ENCODE data around the gene SAP25. TPM values are rescaled to one million over a fixed set of nuclear protein-coding genes. Genes with fewer than 3 reads are reported as not detected.

SAP25 gene
- total RNA-seq, 4 donors from 2014 or later, result 1.5 to 6.2 TPM; not detected in 2

- Histone ChIP-seq H3K9me3 (no peaks in the 10 kb centered on the region), H3K4me3 (replicated peaks in 1 of 3) (no peak overlapping the region), H3K27ac (no peak overlapping the region), H3K4me1 (peaks cover 0 to 3% of the 10 kb centered on the region in 2 donors), H3K27me3 (no peaks in the 10 kb centered on the region), H3K36me3 (peaks cover 0 to 9% of the 10 kb centered on the region in 2 donors)
- 94 to 97% methylated on average over 12 of the region's 12 CpGs for WGBS, 2 donors
- TF ChIP-seq POLR2A (IDR thresholded peaks at IDR 0.05), result no peak
- DNase-seq, result no peak
- intact Hi-C loops (cut with DNase I), result loop anchor here (2.0 kb wide), 1 partner anchor 95 kb away; no protein-coding TSS in a partner anchor
These were observed 12.1 kb downstream of the SAP25 start for GRCh38 chr7:100561491-100562194.

- Histone ChIP-seq H3K9me3 (no peaks in the 10 kb centered on the region), H3K4me3 (replicated peaks in 1 of 3) (no peak overlapping the region), H3K36me3 (peaks cover 4 to 23% of the 10 kb centered on the region in 2 donors), H3K4me1 (peaks cover 0 to 2% of the 10 kb centered on the region in 2 donors), H3K27ac (peak overlapping the region in 1 of 3 donors; percentile 5), H3K27me3 (no peaks in the 10 kb centered on the region)
- 85 to 87% methylated on average over 4 of the region's 4 CpGs for WGBS, 2 donors
- no peak for TF ChIP-seq POLR2A (IDR thresholded peaks at IDR 0.05)
- no peak for TF ChIP-seq CTCF (IDR thresholded peaks at IDR 0.05)
- no peak for DNase-seq
- intact Hi-C loops (cut with DNase I), result loop anchor here (5.0 kb wide), 1 partner anchor 77 kb away; the partner anchor contains the start of gene NYAP1
These were observed 14.6 kb downstream of the SAP25 start for GRCh38 chr7:100559127-100559526.

GRCh38 chr7:100556541-100556940 lies 17.2 kb downstream of the SAP25 start:
- peaks cover 4 to 35% of the 10 kb centered on the region in 2 donors for H3K36me3 ChIP-seq
- DNase-seq, result no peak
- H3K27me3 ChIP-seq, result no peaks in the 10 kb centered on the region
- intact Hi-C loops (cut with DNase I), result loop anchor here (5.0 kb wide), 1 partner anchor 74 kb away; the partner anchor contains the start of gene NYAP1
- no peak overlapping the region for H3K4me3 ChIP-seq (replicated peaks in 1 of 3)
- no peak overlapping the region for H3K27ac ChIP-seq
- TF ChIP-seq POLR2A (IDR thresholded peaks at IDR 0.05), result no peak
- TF ChIP-seq CTCF (IDR thresholded peaks at IDR 0.05), result no peak
- WGBS, 2 donors, result 74 to 83% methylated on average over 4 of the region's 4 CpGs
- no peaks in the 10 kb centered on the region for H3K4me1 ChIP-seq
- no peaks in the 10 kb centered on the region for H3K9me3 ChIP-seq

- Histone ChIP-seq H3K9me3 (no peaks in the 10 kb centered on the region), H3K36me3 (peaks cover 4 to 40% of the 10 kb centered on the region in 2 donors), H3K27ac (no peak overlapping the region), H3K4me3 (replicated peaks in 1 of 3) (no peak overlapping the region), H3K4me1 (no peaks in the 10 kb centered on the region), H3K27me3 (no peaks in the 10 kb centered on the region)
- TF ChIP-seq POLR2A (IDR thresholded peaks at IDR 0.05) (no peak), CTCF (IDR thresholded peaks at IDR 0.05) (no peak)
- DNase-seq, result no peak
- intact Hi-C loops (cut with DNase I), result loop anchor here (5.0 kb wide), 1 partner anchor 73 kb away; the partner anchor contains the start of gene NYAP1
- 84 to 95% methylated on average over 5 of the region's 5 CpGs for WGBS, 2 donors
These were observed 18.0 kb downstream of the SAP25 start for GRCh38 chr7:100555701-100556100.

GRCh38 chr7:100553032-100553431 lies 20.7 kb downstream of the SAP25 start:
- H3K27ac ChIP-seq, result no peak overlapping the region

More at GRCh38 chr7:100553032-100553431, 20.7 kb downstream of the SAP25 start:
- TF ChIP-seq CTCF (IDR thresholded peaks at IDR 0.05) (no peak), POLR2A (IDR thresholded peaks at IDR 0.05) (no peak)
- intact Hi-C loops (cut with DNase I), result no loop called here
- Histone ChIP-seq H3K4me3 (replicated peaks in 1 of 3) (no peak overlapping the region), H3K4me1 (peaks cover 8 to 17% of the 10 kb centered on the region in 2 donors), H3K27me3 (no peaks in the 10 kb centered on the region), H3K9me3 (no peaks in the 10 kb centered on the region), H3K36me3 (peaks cover 4 to 45% of the 10 kb centered on the region in 2 donors)
- 88 to 92% methylated on average over 3 of the region's 3 CpGs for WGBS, 2 donors
- no peak for DNase-seq
